Activated T-cell treated with anti-CD3 and anti-CD28 coated beads, Interleukin-2, amount 50 U/mL, for 72 hours (primary cell): ENCODE measurements around the gene LAMA2. TPM values are rescaled to one million over a fixed set of nuclear protein-coding genes. Genes with fewer than 3 reads are reported as not detected.
A peak's percentile ranks its signal among the peaks of the same experiment; 100 is the strongest.

Experiments used
- ATAC-seq, 2 donors: fragments of 150-1000 bp; cut with Tn5 transposase; replicated peaks in 1 of 2; 2 replicates each; pipeline ENCODE4 v1.10.0; 2021; ENCODE audit warnings: moderate library complexity in 2 of 2, mild to moderate bottlenecking in 1 of 2
- DNase-seq, 2 donors: peaks; one replicate each; pipeline ENCODE4 v3.0.0; 2021 to 2022; ENCODE audit warnings: mixed read lengths in 1 of 2
- H3K27ac Mint-ChIP-seq: one replicate; pipeline ENCODE4 v1.8.0; 2022; ENCODE audit warnings: mild to moderate bottlenecking, moderate library complexity, mixed read lengths
- H3K27me3 Mint-ChIP-seq: one replicate; pipeline ENCODE4 v1.8.0; 2022; ENCODE audit warnings: low read depth, mixed read lengths
- H3K36me3 Mint-ChIP-seq, 2 donors: one replicate each; pipeline ENCODE4 v1.8.0; 2022; ENCODE audit warnings: mixed read lengths in 2 of 2, mild to moderate bottlenecking in 1 of 2; ENCODE audit not compliant: insufficient read depth in 2 of 2
- H3K4me1 Mint-ChIP-seq: one replicate; pipeline ENCODE4 v1.8.0; 2022; ENCODE audit warnings: low read depth, mixed read lengths
- H3K4me3 Mint-ChIP-seq, 2 donors: one replicate each; pipeline ENCODE4 v1.8.0; 2022; ENCODE audit warnings: mild to moderate bottlenecking in 2 of 2, mixed read lengths in 2 of 2, moderate library complexity in 2 of 2
- H3K9me3 Mint-ChIP-seq, 2 donors: one replicate each; pipeline ENCODE4 v1.8.0; 2022; ENCODE audit warnings: mixed read lengths in 2 of 2
- total RNA-seq, 2 donors: library from RNA; stranded (reverse); gene quantifications; one replicate each; pipeline ENCODE4 v1.2.3, GENCODE V29; 2022

Gene LAMA2
- total RNA-seq, 2 donors from 2014 or later, result 0.05 TPM; not detected in 1

DNA sequence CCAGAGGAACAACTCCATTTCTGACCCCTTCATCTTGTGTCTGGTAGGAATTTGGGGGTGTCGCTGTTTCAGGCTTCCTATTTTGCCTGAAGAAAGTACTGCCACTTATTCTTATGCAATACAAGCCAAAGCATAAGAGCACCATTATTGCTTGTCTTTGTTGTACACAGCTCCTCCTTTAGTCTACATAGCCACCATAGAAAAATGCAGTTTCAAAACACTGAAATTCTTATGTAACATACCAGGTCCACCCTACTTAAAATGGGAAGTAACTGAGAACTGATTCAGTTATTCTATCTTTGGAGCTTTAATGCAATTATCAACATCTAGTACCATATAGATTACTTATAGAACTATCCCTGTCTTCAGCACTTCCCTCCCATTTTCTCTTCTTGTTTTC, 571.5 kb downstream of the LAMA2 start:
- Mint-ChIP-seq H3K9me3 (no peaks in the 10 kb centered on the region), H3K36me3 (no peaks in the 10 kb centered on the region), H3K4me3 (no peak overlapping the region), H3K27ac (no peak overlapping the region), H3K27me3 (no peaks in the 10 kb centered on the region), H3K4me1 (peaks cover 51% of the 10 kb centered on the region)
- ATAC-seq, result no peak
- DNase-seq, result no peak

GRCh38 chr6:129455126-129455769, 572.3 kb downstream of the LAMA2 start:
- DNase-seq (no peak), ATAC-seq (peak in 1 of 2 donors; percentile 30)
- Mint-ChIP-seq H3K4me1 (peaks cover 45% of the 10 kb centered on the region), H3K9me3 (no peaks in the 10 kb centered on the region), H3K4me3 (no peak overlapping the region), H3K27ac (no peak overlapping the region), H3K36me3 (no peaks in the 10 kb centered on the region), H3K27me3 (no peaks in the 10 kb centered on the region)

GRCh38 chr6:129460221-129460620, 577.3 kb downstream of the LAMA2 start:
- H3K4me1 Mint-ChIP-seq, result peaks cover 4% of the 10 kb centered on the region
- ATAC-seq (no peak), DNase-seq (no peak)
- no peaks in the 10 kb centered on the region for H3K9me3 Mint-ChIP-seq
- no peaks in the 10 kb centered on the region for H3K36me3 Mint-ChIP-seq
- no peak overlapping the region for H3K4me3 Mint-ChIP-seq
- no peaks in the 10 kb centered on the region for H3K27me3 Mint-ChIP-seq
- H3K27ac Mint-ChIP-seq, result no peak overlapping the region

- H3K27me3 Mint-ChIP-seq, result no peaks in the 10 kb centered on the region
- DNase-seq (no peak), ATAC-seq (no peak)
- no peaks in the 10 kb centered on the region for H3K36me3 Mint-ChIP-seq
- H3K27ac Mint-ChIP-seq, result no peak overlapping the region
- no peaks in the 10 kb centered on the region for H3K9me3 Mint-ChIP-seq
- H3K4me1 Mint-ChIP-seq, result peaks cover 6% of the 10 kb centered on the region
- no peak overlapping the region for H3K4me3 Mint-ChIP-seq
Measured at GRCh38 chr6:129469070-129469662, 586.2 kb downstream of the LAMA2 start.

- no peak overlapping the region for H3K27ac Mint-ChIP-seq
Measured at GRCh38 chr6:129472239-129472638, 589.3 kb downstream of the LAMA2 start.

DNA sequence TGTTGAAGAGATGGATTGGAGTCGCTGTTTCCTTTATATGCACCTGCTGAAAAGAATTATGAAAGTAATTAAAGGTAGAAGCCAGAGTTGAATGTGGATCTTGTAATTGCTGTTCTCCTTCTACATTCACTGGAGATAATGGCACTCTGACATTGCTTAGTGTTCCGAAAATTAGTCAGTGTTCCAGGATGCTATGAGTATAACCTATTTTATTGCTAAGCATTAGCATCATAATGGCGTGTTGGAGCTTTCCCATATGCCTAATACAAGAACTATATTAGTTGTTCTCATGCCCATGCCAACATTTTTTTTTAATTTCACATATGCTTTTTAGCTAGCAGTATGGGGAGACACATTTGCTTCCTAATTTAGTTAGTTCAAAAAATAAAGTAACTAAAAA, 590.6 kb downstream of the LAMA2 start:
- Mint-ChIP-seq H3K9me3 (no peaks in the 10 kb centered on the region), H3K36me3 (no peaks in the 10 kb centered on the region), H3K4me1 (no peaks in the 10 kb centered on the region), H3K4me3 (no peak overlapping the region), H3K27ac (no peak overlapping the region), H3K27me3 (no peaks in the 10 kb centered on the region)
- ATAC-seq, result no peak
- no peak for DNase-seq

More at GRCh38 chr6:129472239-129472638, 589.3 kb downstream of the LAMA2 start:
- Mint-ChIP-seq H3K4me3 (no peak overlapping the region), H3K27me3 (no peaks in the 10 kb centered on the region), H3K4me1 (peaks cover 6% of the 10 kb centered on the region), H3K36me3 (no peaks in the 10 kb centered on the region), H3K9me3 (no peaks in the 10 kb centered on the region)
- ATAC-seq, result no peak
- no peak for DNase-seq

DNA sequence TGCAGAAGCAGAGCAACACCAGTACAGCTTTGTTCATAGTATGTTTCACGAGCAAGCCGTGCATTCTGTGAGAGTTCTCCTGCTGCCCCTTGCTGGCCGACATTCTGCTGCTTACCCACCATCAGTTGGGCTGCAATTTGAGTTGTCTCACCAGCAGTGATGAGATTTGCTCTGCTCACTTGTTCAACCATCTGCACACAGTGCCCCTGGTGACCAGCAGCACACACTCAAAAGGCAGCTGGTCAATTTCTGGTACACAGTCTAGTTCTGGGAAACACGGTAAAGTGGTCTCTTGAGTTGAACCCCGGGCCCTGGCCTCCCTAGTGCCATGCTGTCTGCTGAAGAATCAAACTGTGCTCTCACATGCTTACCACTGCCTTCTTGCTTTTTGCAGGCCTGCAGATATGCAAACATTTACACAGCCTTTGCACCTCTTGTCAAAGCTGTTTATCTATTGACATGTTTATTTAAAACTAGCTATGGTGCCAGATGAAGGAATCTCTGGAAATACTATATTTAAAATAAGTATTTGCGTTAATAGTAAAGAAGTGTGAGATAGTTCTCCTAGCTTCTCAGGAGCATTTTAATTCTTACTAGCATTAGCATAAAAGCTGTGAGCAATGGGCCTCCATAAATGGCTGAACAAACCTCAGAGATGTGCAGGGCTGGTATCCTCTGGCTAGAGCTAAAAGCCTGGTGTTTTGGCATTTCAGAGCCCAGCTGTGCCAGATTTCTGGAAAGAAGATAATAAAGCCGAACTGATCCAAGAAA, 592.7 kb downstream of the LAMA2 start:
- no peak overlapping the region for H3K27ac Mint-ChIP-seq
- ATAC-seq, result no peak
- no peaks in the 10 kb centered on the region for H3K36me3 Mint-ChIP-seq
- H3K27me3 Mint-ChIP-seq, result no peaks in the 10 kb centered on the region
- no peak for DNase-seq
- no peaks in the 10 kb centered on the region for H3K4me1 Mint-ChIP-seq
- no peak overlapping the region for H3K4me3 Mint-ChIP-seq
- H3K9me3 Mint-ChIP-seq, result no peaks in the 10 kb centered on the region

GRCh38 chr6:129476248-129476564, 593.3 kb downstream of the LAMA2 start:
- no peak overlapping the region for H3K4me3 Mint-ChIP-seq
- no peak overlapping the region for H3K27ac Mint-ChIP-seq
- DNase-seq, result no peak
- H3K27me3 Mint-ChIP-seq, result no peaks in the 10 kb centered on the region
- H3K36me3 Mint-ChIP-seq, result no peaks in the 10 kb centered on the region
- no peaks in the 10 kb centered on the region for H3K9me3 Mint-ChIP-seq
- no peaks in the 10 kb centered on the region for H3K4me1 Mint-ChIP-seq
- no peak for ATAC-seq

DNA sequence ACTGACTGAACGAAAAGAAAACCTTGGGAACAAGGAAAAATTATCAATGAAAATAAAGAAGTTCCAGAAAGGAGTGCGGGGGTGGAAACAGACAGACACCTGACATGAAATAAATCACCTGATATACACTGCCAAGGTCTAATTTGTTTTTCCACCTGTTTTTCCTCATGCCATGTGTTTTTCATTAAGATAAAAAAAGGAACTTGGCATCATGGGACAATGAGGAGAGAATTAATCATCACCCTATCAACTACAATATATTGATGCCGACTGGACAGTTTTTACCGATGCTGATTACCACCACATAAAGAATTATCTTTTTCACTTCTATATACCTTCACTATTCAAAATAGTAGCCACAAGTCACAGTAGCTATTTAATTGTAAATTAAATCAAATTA, 593.9 kb downstream of the LAMA2 start:
- no peak overlapping the region for H3K4me3 Mint-ChIP-seq
- H3K9me3 Mint-ChIP-seq, result no peaks in the 10 kb centered on the region
- no peak overlapping the region for H3K27ac Mint-ChIP-seq
- no peaks in the 10 kb centered on the region for H3K4me1 Mint-ChIP-seq
- no peaks in the 10 kb centered on the region for H3K27me3 Mint-ChIP-seq
- H3K36me3 Mint-ChIP-seq, result no peaks in the 10 kb centered on the region
- DNase-seq, result no peak
- ATAC-seq, result no peak

DNA sequence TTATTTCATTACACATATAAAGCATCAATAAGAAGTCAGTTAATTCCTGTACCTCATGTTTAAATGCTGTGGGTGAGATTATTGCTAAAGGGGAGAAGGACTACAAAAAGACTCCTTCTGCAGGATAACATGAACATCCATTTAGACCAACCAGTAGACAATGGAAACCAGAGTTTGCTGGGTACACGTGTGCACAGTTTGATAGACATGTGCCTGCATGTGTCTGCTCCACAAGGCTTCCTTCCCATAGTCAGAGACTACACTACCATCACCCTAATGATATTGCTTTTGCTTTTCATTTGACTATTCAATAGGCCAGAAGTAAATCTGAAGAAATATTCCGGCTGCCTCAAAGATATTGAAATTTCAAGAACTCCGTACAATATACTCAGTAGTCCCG, 595.4 kb downstream of the LAMA2 start:
- Mint-ChIP-seq H3K9me3 (no peaks in the 10 kb centered on the region), H3K4me3 (no peak overlapping the region)

GRCh38 chr6:129481706-129482105, 598.8 kb downstream of the LAMA2 start:
- DNase-seq (no peak), ATAC-seq (no peak)
- Mint-ChIP-seq H3K27me3 (no peaks in the 10 kb centered on the region), H3K9me3 (no peaks in the 10 kb centered on the region), H3K4me1 (peaks cover 11% of the 10 kb centered on the region), H3K27ac (no peak overlapping the region), H3K4me3 (no peak overlapping the region), H3K36me3 (no peaks in the 10 kb centered on the region)

More for the DNA sequence above, 595.4 kb downstream of the LAMA2 start:
- ATAC-seq, result no peak
- DNase-seq, result no peak
- Mint-ChIP-seq H3K4me1 (no peaks in the 10 kb centered on the region), H3K27ac (no peak overlapping the region), H3K27me3 (no peaks in the 10 kb centered on the region), H3K36me3 (no peaks in the 10 kb centered on the region)

DNA sequence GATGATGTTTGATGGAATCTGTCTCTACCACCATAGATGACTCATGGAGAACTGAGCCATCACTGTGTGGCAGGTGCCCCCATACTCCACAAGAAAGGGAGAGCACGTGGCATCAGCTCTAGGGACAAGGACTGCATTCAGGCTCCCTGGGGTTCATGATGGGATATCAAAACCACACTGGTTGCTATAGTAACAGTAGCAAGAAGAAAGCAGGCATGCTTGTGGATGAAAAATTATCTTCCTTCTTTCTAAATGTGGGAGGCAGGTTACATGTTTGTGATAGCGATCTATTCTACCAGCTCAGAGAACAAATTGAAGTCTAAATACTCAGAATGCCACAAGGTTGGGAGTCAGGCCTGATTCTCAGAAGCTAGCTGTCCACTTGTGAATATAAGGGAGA, 602.8 kb downstream of the LAMA2 start:
- Mint-ChIP-seq H3K27ac (no peak overlapping the region), H3K4me3 (no peak overlapping the region), H3K4me1 (peaks cover 33% of the 10 kb centered on the region), H3K9me3 (no peaks in the 10 kb centered on the region), H3K27me3 (no peaks in the 10 kb centered on the region), H3K36me3 (no peaks in the 10 kb centered on the region)
- ATAC-seq, result no peak
- no peak for DNase-seq

- DNase-seq, result no peak
- no peak overlapping the region for H3K27ac Mint-ChIP-seq
- no peaks in the 10 kb centered on the region for H3K27me3 Mint-ChIP-seq
- H3K4me3 Mint-ChIP-seq, result no peak overlapping the region
- ATAC-seq, result no peak
- H3K36me3 Mint-ChIP-seq, result no peaks in the 10 kb centered on the region
- no peaks in the 10 kb centered on the region for H3K9me3 Mint-ChIP-seq
- H3K4me1 Mint-ChIP-seq, result peaks cover 39% of the 10 kb centered on the region
Measured at GRCh38 chr6:129486327-129486726, 603.4 kb downstream of the LAMA2 start.
